IMR-90 (cell line): ENCODE measurements around the gene GRID1. TPM values are rescaled to one million over a fixed set of nuclear protein-coding genes. Genes with fewer than 3 reads are reported as not detected.

ENCODE experiments used
- ATAC-seq: fragments of 200-7000 bp; cut with Tn5 transposase; 2 replicates; pipeline ENCODE4 v1.9.1; 2020; ENCODE audit warnings: low read depth, mild to moderate bottlenecking, moderate library complexity
- BruUV-seq: library from RNA; stranded (reverse); fragments of 400-500 nt; replicated peaks from 2 replicates; lab custom pipeline; 2021; lab: Mats Ljungman, UMichigan
- CTCF ChIA-PET: fragments of 300-600 bp; formaldehyde crosslinking; extraction: SDS; loops from one replicate; lab custom pipeline; 2021; ENCODE audit warnings: antibody characterized with exemption; lab: Yijun Ruan, JAX
- POLR2A ChIA-PET: fragments of 300-600 bp; sonication (Branson Sonifier 250); formaldehyde crosslinking; loops from one replicate; lab custom pipeline; 2022; ENCODE audit warnings: antibody characterized with exemption; ENCODE audit not compliant: unreplicated experiment; lab: Charles Lee
- DNase-seq: peaks from one replicate; pipeline ENCODE4 v3.0.0; 2013
- H2AFZ ChIP-seq: replicated peaks from 2 replicates; pipeline ENCODE3; 2013; ENCODE audit warnings: low read length, mild to moderate bottlenecking; ENCODE audit not compliant: poor library complexity
- H2AK5ac ChIP-seq: 2 replicates; pipeline ENCODE4 v1.6.1; 2013; ENCODE audit warnings: low read depth, low read length, inconsistent platforms
- H2AK9ac ChIP-seq: replicated peaks from 2 replicates; pipeline ENCODE3; 2013; ENCODE audit warnings: mild to moderate bottlenecking, low read depth, low read length, moderate library complexity; ENCODE audit not compliant: poor library complexity
- H2BK120ac ChIP-seq: 2 replicates; pipeline ENCODE4 v1.6.1; 2013; ENCODE audit warnings: low read depth, low read length, inconsistent platforms
- H2BK15ac ChIP-seq: 3 replicates; pipeline ENCODE4 v1.6.1; 2013; ENCODE audit warnings: low read depth, low read length, inconsistent platforms
- H2BK20ac ChIP-seq: 2 replicates; pipeline ENCODE4 v1.6.1; 2013; ENCODE audit warnings: low read depth, mild to moderate bottlenecking, inconsistent platforms, low read length, moderate library complexity
- H2BK5ac ChIP-seq: 2 replicates; pipeline ENCODE4 v1.6.1; 2013; ENCODE audit warnings: mild to moderate bottlenecking, low read depth, low read length, inconsistent platforms; ENCODE audit not compliant: poor library complexity, severe bottlenecking
- H3K14ac ChIP-seq: replicated peaks from 2 replicates; pipeline ENCODE4 v1.6.1; 2013; ENCODE audit warnings: low read depth, low read length, inconsistent platforms
- H3K18ac ChIP-seq: 2 replicates; pipeline ENCODE4 v1.6.1; 2013; ENCODE audit warnings: low read depth, low read length, control low read depth
- H3K23ac ChIP-seq: 2 replicates; pipeline ENCODE4 v1.6.1; 2013; ENCODE audit warnings: low read depth, low read length, inconsistent platforms
- H3K27ac ChIP-seq: 2 replicates; pipeline ENCODE4 v1.5.1; 2013; ENCODE audit warnings: mild to moderate bottlenecking, control low read depth, low read length; ENCODE audit not compliant: insufficient read depth
- H3K27me3 ChIP-seq: 2 replicates; pipeline ENCODE4 v1.6.1; 2013; ENCODE audit warnings: low read length; ENCODE audit not compliant: control insufficient read depth, insufficient read depth
- H3K36me3 ChIP-seq: 2 replicates; pipeline ENCODE4 v1.6.1; 2013; ENCODE audit warnings: low read length, mixed read lengths; ENCODE audit not compliant: control insufficient read depth, insufficient read depth
- H3K4ac ChIP-seq: 2 replicates; pipeline ENCODE4 v1.6.1; 2013; ENCODE audit warnings: low read depth, low read length, inconsistent platforms
- H3K4me1 ChIP-seq: 2 replicates; pipeline ENCODE4 v1.6.1; 2013; ENCODE audit warnings: low read length, mixed read lengths; ENCODE audit not compliant: control insufficient read depth, insufficient read depth
- H3K4me2 ChIP-seq: 2 replicates; pipeline ENCODE4 v1.6.1; 2013; ENCODE audit warnings: low read depth, mild to moderate bottlenecking, control low read depth, low read length, moderate library complexity
- H3K4me3 ChIP-seq: 2 replicates; pipeline ENCODE4 v1.5.1; 2013; ENCODE audit warnings: low read depth, mild to moderate bottlenecking, control low read depth, low read length, moderate library complexity; ENCODE audit not compliant: insufficient read depth
- H3K56ac ChIP-seq: 2 replicates; pipeline ENCODE4 v1.6.1; 2013; ENCODE audit warnings: low read length, inconsistent platforms; ENCODE audit not compliant: insufficient read depth; ENCODE audit errors: extremely low read depth
- H3K79me1 ChIP-seq, 2 experiments: 2 replicates each; pipeline ENCODE4 v1.6.1; 2013; ENCODE audit warnings: low read length in 2 of 2, inconsistent platforms in 1 of 2, low read depth in 1 of 2
- H3K9ac ChIP-seq: 2 replicates; pipeline ENCODE4 v1.6.1; 2013; ENCODE audit warnings: low read depth, low read length, control low read depth
- H3K9me1 ChIP-seq: 2 replicates; pipeline ENCODE4 v1.6.1; 2013; ENCODE audit warnings: low read length, inconsistent platforms; ENCODE audit not compliant: insufficient read depth
- H3K9me3 ChIP-seq: 2 replicates; pipeline ENCODE4 v1.6.1; 2013; ENCODE audit warnings: low read length; ENCODE audit not compliant: control insufficient read depth, insufficient read depth
- H4K20me1 ChIP-seq: 2 replicates; pipeline ENCODE4 v1.6.1; 2013; ENCODE audit warnings: low read length, inconsistent platforms; ENCODE audit not compliant: insufficient read depth
- H4K5ac ChIP-seq: 2 replicates; pipeline ENCODE4 v1.6.1; 2013; ENCODE audit warnings: mild to moderate bottlenecking, low read depth, low read length, control low read depth
- H4K8ac ChIP-seq, 2 experiments: 2 replicates each; pipeline ENCODE4 v1.6.1; 2013; ENCODE audit warnings: low read depth in 2 of 2, low read length in 2 of 2, control low read depth in 1 of 2, inconsistent platforms in 1 of 2
- H4K91ac ChIP-seq: 2 replicates; pipeline ENCODE4 v1.6.1; 2013; ENCODE audit warnings: low read depth, low read length, inconsistent platforms; ENCODE audit not compliant: insufficient read depth
- BHLHE40 ChIP-seq: fragments of 150-350 bp; IDR thresholded peaks from 2 replicates; pipeline ENCODE4 v1.6.1; 2016; ENCODE audit warnings: mild to moderate bottlenecking, low read depth, low read length
- CEBPB ChIP-seq: IDR thresholded peaks from 2 replicates; pipeline ENCODE4 v1.6.1; 2012; ENCODE audit warnings: low read depth, low read length, improper control_type of control experiment
- CHD1 ChIP-seq: IDR thresholded peaks from 2 replicates; pipeline ENCODE4 v1.6.1; 2012; ENCODE audit warnings: low read depth, low read length, improper control_type of control experiment
- FOS ChIP-seq: fragments of 150-350 bp; IDR thresholded peaks from 2 replicates; pipeline ENCODE4 v1.6.1; 2016; ENCODE audit warnings: low read depth, low read length
- MAFK ChIP-seq: IDR thresholded peaks from 2 replicates; pipeline ENCODE4 v1.6.1; 2012; ENCODE audit warnings: low read depth, low read length, improper control_type of control experiment
- MAZ ChIP-seq: IDR thresholded peaks from 2 replicates; pipeline ENCODE4 v1.6.1; 2012; ENCODE audit warnings: low read depth, mild to moderate bottlenecking, low read length, improper control_type of control experiment, moderate library complexity, borderline replicate concordance
- MXI1 ChIP-seq: IDR thresholded peaks from 2 replicates; pipeline ENCODE4 v1.6.1; 2012; ENCODE audit warnings: low read depth, mild to moderate bottlenecking, low read length, moderate library complexity, borderline replicate concordance
- NFE2L2 ChIP-seq: fragments of 150-350 bp; IDR thresholded peaks from 2 replicates; pipeline ENCODE4 v1.6.1; 2016; ENCODE audit warnings: low read depth, mild to moderate bottlenecking, low read length
- POLR2A ChIP-seq: IDR thresholded peaks from 2 replicates; pipeline ENCODE4 v1.6.1; 2012; ENCODE audit warnings: mild to moderate bottlenecking, low read depth, low read length
- RAD21 ChIP-seq: IDR thresholded peaks from 2 replicates; pipeline ENCODE4 v1.6.1; 2012; ENCODE audit warnings: low read length, improper control_type of control experiment
- RCOR1 ChIP-seq: IDR thresholded peaks from 2 replicates; pipeline ENCODE4 v1.6.1; 2012; ENCODE audit warnings: mild to moderate bottlenecking, low read length, improper control_type of control experiment; ENCODE audit not compliant: insufficient replicate concordance
- RFX5 ChIP-seq: IDR thresholded peaks from 2 replicates; pipeline ENCODE4 v1.8.0; 2012; ENCODE audit warnings: low read depth, mild to moderate bottlenecking, low read length, moderate library complexity
- SMC3 ChIP-seq: fragments of 150-350 bp; IDR thresholded peaks from 2 replicates; pipeline ENCODE4 v1.6.1; 2016; ENCODE audit warnings: low read depth, mild to moderate bottlenecking, antibody characterized with exemption, low read length, moderate library complexity
- WGBS, 2 experiments: methylation state at CpG; one replicate each; pipeline versions ENCODE4 v1.1.5 to v1.1.7; 2013; ENCODE audit warnings: missing lambda C conversion rate in 2 of 2; ENCODE audit not compliant: insufficient read length in 1 of 2; ENCODE audit errors: extremely low coverage in 2 of 2; 5-methylcytosine and 5-hydroxymethylcytosine counted together
- dilution Hi-C: fragments of 300-500 bp; cut with HindIII; formaldehyde crosslinking; loops from one replicate; pipeline ENCODE4 v1.14.3; 2018; ENCODE audit warnings: low sequenced_read_pairs; ENCODE audit not compliant: unreplicated experiment
- in situ Hi-C: fragments of 300-500 bp; cut with MboI; formaldehyde crosslinking; loops from 3 replicates; pipeline ENCODE4 v1.14.3; 2019; ENCODE audit warnings: low sequenced_read_pairs, inconsistent platforms, mixed read lengths
- intact Hi-C: fragments of 100-400 bp; cut with micrococcal nuclease; formaldehyde crosslinking; loops from 2 replicates; pipeline ENCODE4 v1.10.0; 2022
- polyA plus RNA-seq, 3 experiments: library from polyadenylated mRNA; depleted of rRNA; stranded (reverse); fragments of >200 nt; gene quantifications; 2 replicates each; pipeline ENCODE4 v1.2.3, GENCODE V29; 2012; ENCODE audit warnings: low replicate concordance in 1 of 3
- total RNA-seq: library from RNA; depleted of rRNA; stranded (reverse); fragments of >200 nt; gene quantifications from 2 replicates; pipeline ENCODE4 v1.2.3, GENCODE V29; 2012
- TF ChIP-seq, protein P1 (sequence below): fragments of 150-350 bp; IDR thresholded peaks from 2 replicates; pipeline ENCODE4 v1.6.1; 2016; ENCODE audit warnings: low read depth, mild to moderate bottlenecking, low read length, moderate library complexity, borderline replicate concordance
- TF ChIP-seq, protein P2 (sequence below): conservative IDR thresholded peaks from 2 replicates; pipeline ENCODE4 v1.5.1; 2012; ENCODE audit warnings: mild to moderate bottlenecking, low read depth, low read length, improper control_type of control experiment
- TF ChIP-seq, protein P3 (sequence below): fragments of 150-350 bp; IDR thresholded peaks from 2 replicates; pipeline ENCODE4 v1.6.1; 2017; ENCODE audit warnings: mild to moderate bottlenecking, antibody characterized with exemption, low read length, low read depth

The GRID1 gene
- total and polyA plus RNA-seq, 2 of the 4 experiments (the other 2 are of a cell fraction) = not detected

DNA sequence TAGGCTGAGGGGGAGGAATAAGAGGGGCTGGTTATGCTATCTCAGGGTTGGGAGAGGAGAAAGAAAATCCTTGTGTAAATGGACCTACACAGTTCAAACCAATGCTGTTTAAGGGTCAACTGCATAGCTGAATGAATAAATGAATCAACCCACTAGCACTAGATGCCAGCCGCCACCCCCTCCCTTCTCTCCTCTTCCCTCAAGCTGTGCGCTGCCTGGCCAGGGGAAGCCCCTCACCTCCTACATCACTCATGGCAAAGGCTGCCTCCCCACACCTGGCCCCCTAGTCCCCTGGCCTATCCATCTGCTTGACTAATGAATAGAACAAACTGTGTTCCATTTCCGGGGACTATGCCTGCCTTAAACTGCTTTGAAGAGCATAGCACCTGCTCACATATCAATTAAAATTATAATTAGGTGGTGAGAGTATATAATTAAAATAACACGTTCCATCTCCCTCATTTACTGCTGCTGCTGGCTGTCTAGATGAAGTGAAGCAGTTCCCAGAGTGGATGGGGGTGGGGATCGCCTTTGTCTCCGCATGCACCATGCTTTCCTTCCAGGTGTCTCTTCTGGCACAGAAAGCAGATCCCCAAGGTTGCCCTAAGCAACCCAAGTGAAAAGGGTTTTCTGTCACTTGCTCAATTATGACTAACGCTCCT lies 32.6 kb downstream of the GRID1 start:
- no peak overlapping the region for H3K18ac ChIP-seq
- H3K4me2 ChIP-seq = no peak overlapping the region
- no peak overlapping the region for H3K4ac ChIP-seq
- no peak overlapping the region for H2AFZ ChIP-seq
- no peaks in the 10 kb centered on the region for H3K9me1 ChIP-seq
- H2BK20ac ChIP-seq = no peak overlapping the region
- ChIA-PET CTCF (no interaction called here), POLR2A (no interaction called here)
- H3K9me3 ChIP-seq = no peaks in the 10 kb centered on the region
- H3K4me3 ChIP-seq = no peak overlapping the region
- no peaks in the 10 kb centered on the region for H4K20me1 ChIP-seq
- no peak overlapping the region for H2AK9ac ChIP-seq
- H3K27me3 ChIP-seq = peaks cover 2% of the 10 kb centered on the region; the same call in 1 of the 2 replicates
- no peak overlapping the region for H3K23ac ChIP-seq
- 80% methylated on average over 1 of the region's 7 CpGs; no CpG with 5 or more reads in 1 of the 2 experiments for WGBS, 2 experiments
- no peaks in the 10 kb centered on the region for H3K79me1 ChIP-seq
- H4K91ac ChIP-seq = no peak overlapping the region
- no peak overlapping the region for H2AK5ac ChIP-seq
- no peak overlapping the region for H4K5ac ChIP-seq
- in situ Hi-C loops = no loop called here
- BruUV-seq = no TSS peak
- intact Hi-C loops = no loop called here
- no peak overlapping the region for H2BK15ac ChIP-seq
- no peaks in the 10 kb centered on the region for H3K36me3 ChIP-seq
- H2BK5ac ChIP-seq = no peak overlapping the region
- no peak overlapping the region for H3K56ac ChIP-seq
- dilution Hi-C loops = no loop called here
- H3K14ac ChIP-seq = no peak overlapping the region
- no peak overlapping the region for H2BK120ac ChIP-seq
- H3K4me1 ChIP-seq = no peaks in the 10 kb centered on the region
- no peak overlapping the region for H3K27ac ChIP-seq
- TF ChIP-seq CEBPB (no peak), SMC3 (no peak), RCOR1 (no peak), FOS (no peak), BHLHE40 (no peak), NFE2L2 (no peak), MAFK (no peak), CHD1 (no peak), RFX5 (no peak), POLR2A (no peak), RAD21 (no peak), MAZ (no peak), MXI1 (no peak)
- TF ChIP-seq, protein P1, sequence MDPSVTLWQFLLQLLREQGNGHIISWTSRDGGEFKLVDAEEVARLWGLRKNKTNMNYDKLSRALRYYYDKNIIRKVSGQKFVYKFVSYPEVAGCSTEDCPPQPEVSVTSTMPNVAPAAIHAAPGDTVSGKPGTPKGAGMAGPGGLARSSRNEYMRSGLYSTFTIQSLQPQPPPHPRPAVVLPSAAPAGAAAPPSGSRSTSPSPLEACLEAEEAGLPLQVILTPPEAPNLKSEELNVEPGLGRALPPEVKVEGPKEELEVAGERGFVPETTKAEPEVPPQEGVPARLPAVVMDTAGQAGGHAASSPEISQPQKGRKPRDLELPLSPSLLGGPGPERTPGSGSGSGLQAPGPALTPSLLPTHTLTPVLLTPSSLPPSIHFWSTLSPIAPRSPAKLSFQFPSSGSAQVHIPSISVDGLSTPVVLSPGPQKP = no peak
- TF ChIP-seq, protein P2, sequence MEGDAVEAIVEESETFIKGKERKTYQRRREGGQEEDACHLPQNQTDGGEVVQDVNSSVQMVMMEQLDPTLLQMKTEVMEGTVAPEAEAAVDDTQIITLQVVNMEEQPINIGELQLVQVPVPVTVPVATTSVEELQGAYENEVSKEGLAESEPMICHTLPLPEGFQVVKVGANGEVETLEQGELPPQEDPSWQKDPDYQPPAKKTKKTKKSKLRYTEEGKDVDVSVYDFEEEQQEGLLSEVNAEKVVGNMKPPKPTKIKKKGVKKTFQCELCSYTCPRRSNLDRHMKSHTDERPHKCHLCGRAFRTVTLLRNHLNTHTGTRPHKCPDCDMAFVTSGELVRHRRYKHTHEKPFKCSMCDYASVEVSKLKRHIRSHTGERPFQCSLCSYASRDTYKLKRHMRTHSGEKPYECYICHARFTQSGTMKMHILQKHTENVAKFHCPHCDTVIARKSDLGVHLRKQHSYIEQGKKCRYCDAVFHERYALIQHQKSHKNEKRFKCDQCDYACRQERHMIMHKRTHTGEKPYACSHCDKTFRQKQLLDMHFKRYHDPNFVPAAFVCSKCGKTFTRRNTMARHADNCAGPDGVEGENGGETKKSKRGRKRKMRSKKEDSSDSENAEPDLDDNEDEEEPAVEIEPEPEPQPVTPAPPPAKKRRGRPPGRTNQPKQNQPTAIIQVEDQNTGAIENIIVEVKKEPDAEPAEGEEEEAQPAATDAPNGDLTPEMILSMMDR = no peak
- TF ChIP-seq, protein P3, sequence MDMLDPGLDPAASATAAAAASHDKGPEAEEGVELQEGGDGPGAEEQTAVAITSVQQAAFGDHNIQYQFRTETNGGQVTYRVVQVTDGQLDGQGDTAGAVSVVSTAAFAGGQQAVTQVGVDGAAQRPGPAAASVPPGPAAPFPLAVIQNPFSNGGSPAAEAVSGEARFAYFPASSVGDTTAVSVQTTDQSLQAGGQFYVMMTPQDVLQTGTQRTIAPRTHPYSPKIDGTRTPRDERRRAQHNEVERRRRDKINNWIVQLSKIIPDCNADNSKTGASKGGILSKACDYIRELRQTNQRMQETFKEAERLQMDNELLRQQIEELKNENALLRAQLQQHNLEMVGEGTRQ = no peak
- ATAC-seq (no peak), DNase-seq (no peak)
- no peak overlapping the region for H4K8ac ChIP-seq
- no peak overlapping the region for H3K9ac ChIP-seq
